Activated CD8-positive, alpha-beta memory T cell treated with anti-CD3 and anti-CD28 coated beads, Interleukin-2, amount 10 ng/mL, durations not matched to agents 7 days and 5 days (primary cell): ENCODE measurements around the gene ZNF138. TPM values are rescaled to one million over a fixed set of nuclear protein-coding genes. Genes with fewer than 3 reads are reported as not detected.
"Not testable (repeated sequence)": the region's sequence is repeated elsewhere in the genome, so short reads cannot be mapped to it uniquely, and the experiment has no call there.

Source experiments
- ATAC-seq: fragments of 150-1000 bp; cut with Tn5 transposase; one replicate; pipeline ENCODE4 v1.10.0; 2021; ENCODE audit warnings: moderate library complexity
- CTCF ChIA-PET: fragments of 350-600 bp; sonication (Branson Sonifier 250); formaldehyde crosslinking; loops from one replicate; lab custom pipeline; 2021; ENCODE audit warnings: antibody characterized with exemption; lab: Charles Lee
- DNase-seq: peaks from one replicate; pipeline ENCODE4 v3.0.0-alpha.2; 2020
- H3K27ac Mint-ChIP-seq: one replicate; pipeline ENCODE4 v1.8.0; 2021; ENCODE audit warnings: mild to moderate bottlenecking, mixed read lengths
- H3K27me3 Mint-ChIP-seq: one replicate; pipeline ENCODE4 v1.8.0; 2021; ENCODE audit warnings: mixed read lengths
- H3K36me3 Mint-ChIP-seq: one replicate; pipeline ENCODE4 v1.8.0; 2021; ENCODE audit warnings: mild to moderate bottlenecking, mixed read lengths
- H3K4me1 Mint-ChIP-seq: one replicate; pipeline ENCODE4 v1.8.0; 2021; ENCODE audit warnings: mixed read lengths
- H3K4me3 Mint-ChIP-seq: one replicate; pipeline ENCODE4 v1.8.0; 2021; ENCODE audit warnings: mild to moderate bottlenecking, moderate library complexity, mixed read lengths
- H3K9me3 Mint-ChIP-seq: one replicate; pipeline ENCODE4 v1.8.0; 2022; ENCODE audit warnings: low read depth, mixed read lengths
- total RNA-seq, 2 experiments: library from RNA; stranded (reverse); gene quantifications; one replicate each; pipeline ENCODE4 v1.2.3, GENCODE V29; 2021

ZNF138 gene
- total RNA-seq, 2 experiments from 2014 or later = 6.9 to 11.0 TPM

DNA sequence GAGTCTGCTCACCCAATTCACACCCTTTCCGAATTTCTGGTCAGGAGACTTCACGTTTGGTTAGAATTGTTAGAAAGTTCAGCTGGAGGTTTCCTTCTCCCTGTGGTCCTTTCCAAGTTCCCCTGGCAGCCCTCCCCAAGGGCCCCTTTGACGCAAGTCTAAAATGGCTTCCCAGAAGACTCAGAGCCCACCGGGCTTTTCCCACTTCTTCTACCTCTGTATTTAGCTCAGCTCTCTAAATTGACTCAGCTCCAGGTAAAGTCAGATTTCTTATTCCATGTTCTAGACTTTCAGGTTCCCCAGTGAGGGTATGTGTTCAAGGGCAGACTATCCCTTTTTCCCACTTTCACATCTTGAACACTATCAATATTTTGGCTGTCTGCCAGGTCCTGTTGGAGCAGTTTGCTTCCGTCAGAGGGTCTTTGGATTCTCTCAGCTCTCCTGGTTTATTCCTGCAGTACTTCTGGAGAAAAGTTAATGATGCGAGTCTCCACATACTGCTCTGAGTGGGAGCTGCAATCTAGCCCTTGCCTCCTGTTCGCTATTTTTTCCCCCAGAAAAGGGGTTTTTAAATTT is 55.8 kb downstream of the ZNF138 start:
- no peak for ATAC-seq
- H3K9me3 Mint-ChIP-seq = no peaks in the 10 kb centered on the region
- H3K27ac Mint-ChIP-seq = no peak overlapping the region

DNA sequence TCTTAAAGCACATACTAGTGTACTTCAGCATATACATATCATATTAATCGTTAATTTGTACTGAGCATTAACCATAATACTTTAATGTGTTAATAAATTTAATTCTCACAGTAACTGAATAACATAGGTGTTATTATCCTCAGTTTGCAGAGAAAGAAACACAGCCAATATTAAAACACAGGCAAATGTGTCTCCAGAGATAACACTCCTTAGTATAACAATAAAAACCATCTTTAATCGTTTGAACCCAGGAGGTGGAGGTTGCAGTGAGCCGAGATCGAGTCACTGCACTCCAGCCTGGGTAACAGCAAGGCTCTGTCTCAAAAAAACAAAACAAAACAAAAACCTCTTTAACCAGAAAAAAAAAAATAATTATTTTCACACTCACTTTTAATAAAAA is 59.5 kb downstream of the ZNF138 start:
- no peaks in the 10 kb centered on the region for H3K36me3 Mint-ChIP-seq
- no peak for ATAC-seq
- no peaks in the 10 kb centered on the region for H3K9me3 Mint-ChIP-seq
- no peak overlapping the region for H3K27ac Mint-ChIP-seq
- DNase-seq = no peak
- CTCF ChIA-PET = no interaction called here
- H3K4me3 Mint-ChIP-seq = no peak overlapping the region
- no peaks in the 10 kb centered on the region for H3K4me1 Mint-ChIP-seq
- H3K27me3 Mint-ChIP-seq = no peaks in the 10 kb centered on the region

More for the DNA sequence above, 55.8 kb downstream of the ZNF138 start:
- Mint-ChIP-seq H3K4me3 (no peak overlapping the region), H3K4me1 (no peaks in the 10 kb centered on the region), H3K27me3 (no peaks in the 10 kb centered on the region), H3K36me3 (no peaks in the 10 kb centered on the region)
- DNase-seq = no peak
- CTCF ChIA-PET = no interaction called here

DNA sequence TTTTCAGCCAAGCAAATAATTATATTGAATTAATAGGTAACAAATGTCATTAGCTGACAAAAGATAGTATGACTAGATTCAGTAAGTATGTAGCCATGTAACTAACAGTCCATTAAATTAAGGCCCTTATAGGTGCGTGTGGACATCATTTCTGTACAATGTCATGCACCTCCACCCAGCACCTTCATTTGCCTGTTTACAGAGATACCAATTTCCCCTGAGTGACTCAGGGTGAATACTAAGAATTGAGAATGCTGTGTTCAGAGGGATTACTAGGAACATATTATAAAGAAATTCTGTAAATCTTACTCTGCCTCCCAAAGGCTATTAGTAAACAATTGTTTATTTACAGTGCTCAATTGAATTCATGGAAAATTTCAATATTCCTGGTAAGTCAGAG is 60.7 kb downstream of the ZNF138 start:
- Mint-ChIP-seq H3K4me3 (no peak overlapping the region), H3K4me1 (no peaks in the 10 kb centered on the region), H3K27ac (no peak overlapping the region), H3K9me3 (no peaks in the 10 kb centered on the region), H3K27me3 (no peaks in the 10 kb centered on the region), H3K36me3 (no peaks in the 10 kb centered on the region)
- CTCF ChIA-PET = no interaction called here
- no peak for DNase-seq
- no peak for ATAC-seq

- Mint-ChIP-seq H3K9me3 (peaks cover 11% of the 10 kb centered on the region), H3K4me1 (no peaks in the 10 kb centered on the region), H3K27ac (no peak overlapping the region), H3K36me3 (no peaks in the 10 kb centered on the region), H3K27me3 (no peaks in the 10 kb centered on the region), H3K4me3 (no peak overlapping the region)
- DNase-seq (no peak), ATAC-seq (no peak)
- CTCF ChIA-PET = no interaction called here
These were observed 68.8 kb downstream of the ZNF138 start for GRCh38 chr7:64863021-64863420.

GRCh38 chr7:64863530-64863929 is 69.3 kb downstream of the ZNF138 start:
- ATAC-seq, H3K27ac Mint-ChIP-seq, H3K36me3 Mint-ChIP-seq, H3K27me3 Mint-ChIP-seq, CTCF ChIA-PET, DNase-seq, H3K4me3 Mint-ChIP-seq, H3K4me1 Mint-ChIP-seq: not testable (repeated sequence)
- peaks cover 11% of the 10 kb centered on the region for H3K9me3 Mint-ChIP-seq

GRCh38 chr7:64863969-64864368 is 69.7 kb downstream of the ZNF138 start:
- DNase-seq = no peak
- no peak for ATAC-seq
- H3K27ac Mint-ChIP-seq = no peak overlapping the region
- H3K4me3 Mint-ChIP-seq = no peak overlapping the region
- H3K27me3 Mint-ChIP-seq = no peaks in the 10 kb centered on the region
- no peaks in the 10 kb centered on the region for H3K4me1 Mint-ChIP-seq
- H3K9me3 Mint-ChIP-seq = peaks cover 11% of the 10 kb centered on the region
- CTCF ChIA-PET = no interaction called here
- H3K36me3 Mint-ChIP-seq = no peaks in the 10 kb centered on the region

DNA sequence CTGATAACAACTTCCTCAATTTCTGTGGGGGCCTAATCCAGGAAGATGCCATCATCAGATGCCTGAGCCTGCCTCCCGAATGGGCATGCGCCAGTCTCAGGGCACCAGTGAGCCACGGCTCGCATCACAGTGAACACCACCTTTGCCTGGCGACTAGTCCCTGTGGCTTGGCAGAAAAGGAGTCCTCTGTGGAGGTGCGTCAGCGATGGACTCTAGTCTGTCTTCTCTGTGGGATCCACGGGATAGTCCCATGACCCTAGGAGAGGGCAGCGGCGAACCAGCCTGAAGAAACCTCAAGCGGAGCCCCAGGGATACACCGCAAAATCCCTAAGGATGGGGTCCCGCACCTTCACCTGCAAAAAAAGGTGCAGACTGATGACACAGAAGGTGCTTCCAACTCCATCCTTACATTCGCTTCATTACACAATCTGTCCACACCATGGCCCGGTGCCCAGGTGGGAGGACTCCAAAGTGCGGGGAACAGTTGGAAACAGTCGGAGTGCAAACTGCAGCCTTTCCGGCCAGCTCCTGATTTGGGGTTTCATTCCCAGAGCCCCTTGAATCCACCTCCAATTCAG is 73.7 kb downstream of the ZNF138 start:
- Mint-ChIP-seq H3K27me3 (no peaks in the 10 kb centered on the region), H3K9me3 (peaks cover 6% of the 10 kb centered on the region), H3K4me1 (no peaks in the 10 kb centered on the region), H3K4me3 (no peak overlapping the region), H3K36me3 (no peaks in the 10 kb centered on the region), H3K27ac (no peak overlapping the region)
- ATAC-seq = no peak
- CTCF ChIA-PET = no interaction called here
- no peak for DNase-seq

DNA sequence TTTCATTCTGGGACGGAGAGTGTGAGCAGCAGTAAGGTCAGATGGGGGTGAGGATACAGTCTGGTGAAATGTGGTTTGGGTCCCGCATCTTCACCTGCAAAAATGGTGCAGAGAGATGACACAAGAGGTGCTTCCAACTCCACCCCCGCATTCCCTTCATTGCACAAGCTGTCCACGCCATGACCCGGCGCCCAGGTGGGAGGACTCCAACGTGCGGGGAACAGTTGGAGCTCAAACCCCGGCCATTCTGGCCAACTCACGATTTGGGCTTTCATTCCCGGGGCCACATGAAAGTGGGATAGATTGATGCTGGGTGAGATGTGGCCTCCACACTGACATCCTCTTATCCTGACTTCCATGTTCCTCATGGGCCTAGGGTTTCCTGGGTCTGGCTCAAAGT is 74.3 kb downstream of the ZNF138 start:
- H3K4me1 Mint-ChIP-seq = no peaks in the 10 kb centered on the region
- CTCF ChIA-PET = no interaction called here
- H3K9me3 Mint-ChIP-seq = peaks cover 5% of the 10 kb centered on the region
- ATAC-seq = no peak
- H3K36me3 Mint-ChIP-seq = no peaks in the 10 kb centered on the region
- DNase-seq = no peak
- no peaks in the 10 kb centered on the region for H3K27me3 Mint-ChIP-seq
- no peak overlapping the region for H3K27ac Mint-ChIP-seq
- no peak overlapping the region for H3K4me3 Mint-ChIP-seq

DNA sequence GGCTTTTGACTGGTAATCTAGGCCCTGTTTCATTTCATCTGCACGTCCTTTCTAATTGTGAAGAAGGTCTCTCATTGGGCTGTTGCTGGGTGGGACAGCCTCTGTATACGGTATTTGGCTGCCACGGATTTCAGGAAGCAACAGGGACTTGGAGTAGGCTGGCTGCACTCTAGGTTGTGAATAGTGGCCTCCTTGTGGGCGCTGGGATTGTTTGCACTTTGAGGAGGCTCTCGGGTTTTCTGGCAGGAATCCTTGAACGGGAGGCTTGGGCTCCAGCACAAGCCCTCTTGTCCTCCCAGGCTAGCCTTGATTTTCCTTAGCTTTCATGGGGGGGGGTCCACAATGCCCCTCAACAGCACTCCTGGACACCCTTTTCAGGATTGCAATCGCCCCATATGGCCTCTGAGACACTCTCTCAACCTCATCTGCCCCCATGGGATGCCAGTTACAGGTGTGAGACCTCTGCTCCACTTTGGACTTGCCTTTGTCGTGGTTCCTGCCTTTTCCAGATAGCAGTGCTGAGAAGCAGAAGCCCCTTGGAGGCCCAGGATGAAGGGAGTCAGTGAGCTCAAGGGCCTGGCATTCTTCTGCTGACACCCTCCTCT is 75.0 kb downstream of the ZNF138 start:
- Mint-ChIP-seq H3K27ac (no peak overlapping the region), H3K36me3 (no peaks in the 10 kb centered on the region), H3K4me1 (no peaks in the 10 kb centered on the region), H3K4me3 (no peak overlapping the region), H3K9me3 (peaks cover 2% of the 10 kb centered on the region), H3K27me3 (no peaks in the 10 kb centered on the region)
- no peak for DNase-seq
- ATAC-seq = no peak
- CTCF ChIA-PET = no interaction called here

DNA sequence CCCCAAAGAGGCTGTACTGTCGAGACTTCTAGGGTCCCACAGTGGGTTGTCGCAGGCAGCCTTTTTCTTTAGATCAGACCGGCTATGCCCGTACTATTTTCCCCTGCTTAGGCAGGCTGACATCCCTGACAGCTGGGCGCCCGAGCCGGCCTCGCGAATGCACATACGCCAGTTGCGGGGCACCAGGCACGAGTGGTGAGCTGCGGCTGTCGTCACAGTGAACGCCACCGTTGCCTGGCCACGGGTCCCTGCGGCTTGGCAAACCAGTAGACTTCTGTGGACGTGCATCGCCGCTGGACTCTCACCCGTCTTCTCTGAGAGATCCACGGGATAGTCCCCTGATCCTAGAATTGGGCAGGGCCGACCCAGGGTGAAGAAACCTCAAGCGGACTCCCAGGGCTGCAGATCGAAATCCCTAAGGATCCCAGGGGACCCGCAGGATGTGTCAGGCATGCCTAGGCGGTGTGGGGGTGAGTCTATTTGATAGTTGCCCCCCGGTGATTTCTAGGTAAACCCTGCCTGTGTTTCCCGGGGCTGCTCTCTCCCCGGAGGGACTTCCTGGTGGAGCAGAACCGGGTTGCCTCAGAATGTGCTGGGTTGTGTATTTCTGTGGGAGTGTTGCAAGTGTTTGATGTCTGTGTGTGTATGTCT is 75.8 kb downstream of the ZNF138 start:
- CTCF ChIA-PET = no interaction called here

GRCh38 chr7:64870656-64871055 is 76.4 kb downstream of the ZNF138 start:
- DNase-seq (no peak), ATAC-seq (no peak)
- Mint-ChIP-seq H3K36me3 (no peaks in the 10 kb centered on the region), H3K27me3 (no peaks in the 10 kb centered on the region), H3K4me3 (no peak overlapping the region), H3K27ac (no peak overlapping the region), H3K9me3 (no peaks in the 10 kb centered on the region), H3K4me1 (no peaks in the 10 kb centered on the region)
- CTCF ChIA-PET = no interaction called here

More for the DNA sequence above, 75.8 kb downstream of the ZNF138 start:
- Mint-ChIP-seq H3K4me3 (no peak overlapping the region), H3K27ac (no peak overlapping the region), H3K9me3 (no peaks in the 10 kb centered on the region), H3K36me3 (no peaks in the 10 kb centered on the region), H3K4me1 (no peaks in the 10 kb centered on the region), H3K27me3 (no peaks in the 10 kb centered on the region)
- DNase-seq = no peak
- no peak for ATAC-seq

DNA sequence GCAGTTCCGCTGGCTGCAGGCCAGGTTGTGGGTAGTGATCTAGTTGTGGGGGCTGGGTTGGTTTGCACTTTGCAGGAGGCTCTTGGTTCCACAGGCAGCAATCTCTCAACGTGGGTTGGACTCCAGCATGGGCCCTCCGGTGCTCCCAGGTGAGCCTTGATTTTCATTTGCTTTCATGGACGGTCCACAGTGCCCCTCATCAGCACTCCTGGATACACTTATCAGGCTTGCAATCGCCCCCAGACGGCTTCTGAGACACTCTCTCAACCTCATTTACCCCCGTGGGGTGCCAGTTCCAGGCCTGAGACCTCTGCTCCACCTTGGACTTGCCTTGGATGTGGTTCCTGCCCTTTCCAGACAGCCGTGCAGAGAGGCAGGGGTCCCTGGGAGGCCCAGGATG is 77.5 kb downstream of the ZNF138 start:
- ATAC-seq = no peak
- no peaks in the 10 kb centered on the region for H3K36me3 Mint-ChIP-seq
- no peak for DNase-seq
- no peak overlapping the region for H3K27ac Mint-ChIP-seq
- H3K9me3 Mint-ChIP-seq = no peaks in the 10 kb centered on the region
- CTCF ChIA-PET = no interaction called here
- no peak overlapping the region for H3K4me3 Mint-ChIP-seq
- H3K27me3 Mint-ChIP-seq = no peaks in the 10 kb centered on the region
- H3K4me1 Mint-ChIP-seq = no peaks in the 10 kb centered on the region

DNA sequence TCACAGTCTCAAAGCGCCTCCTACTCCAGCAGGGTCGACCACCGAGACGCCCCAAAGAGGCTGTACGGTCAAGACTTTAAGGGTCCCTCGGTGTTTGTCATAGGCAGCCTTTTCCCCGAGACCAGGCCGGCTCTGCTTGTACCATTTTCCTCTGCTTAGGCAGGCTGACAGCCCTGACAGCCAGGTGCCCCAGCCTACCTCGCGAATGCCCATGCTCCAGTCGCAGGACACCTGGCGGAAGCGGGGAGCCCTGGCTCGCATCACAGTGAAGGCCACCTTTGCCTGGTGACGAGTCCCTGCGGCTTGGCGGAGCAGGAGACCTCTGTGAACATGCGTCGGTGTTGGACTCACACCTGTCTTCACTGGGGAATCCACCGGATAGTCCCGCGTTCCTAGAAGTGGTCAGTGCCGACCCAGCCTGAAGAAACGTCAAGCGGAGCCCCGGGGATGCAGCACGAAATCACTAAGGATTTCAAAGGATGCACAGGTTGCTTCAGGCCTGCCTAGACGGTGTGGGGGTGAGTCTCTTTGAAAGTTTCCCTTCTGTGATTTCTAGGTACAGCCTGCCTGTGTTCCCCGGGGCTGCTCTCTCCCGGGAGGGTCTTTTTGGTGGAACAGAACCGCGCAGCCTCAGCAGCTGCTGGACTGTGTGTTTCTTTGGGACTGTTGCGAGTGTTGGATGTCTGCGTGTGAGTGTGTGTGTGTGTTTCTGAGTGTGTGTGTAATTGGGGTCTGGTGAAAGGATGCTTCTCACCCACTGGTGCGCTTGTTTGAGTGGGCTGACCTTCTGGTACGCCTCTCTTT is 78.3 kb downstream of the ZNF138 start:
- Mint-ChIP-seq H3K27me3 (peaks cover 3% of the 10 kb centered on the region), H3K27ac (no peak overlapping the region), H3K4me1 (peaks cover 4% of the 10 kb centered on the region), H3K4me3 (no peak overlapping the region), H3K36me3 (no peaks in the 10 kb centered on the region), H3K9me3 (no peaks in the 10 kb centered on the region)
- CTCF ChIA-PET = no interaction called here
- no peak for DNase-seq
- ATAC-seq = no peak
